Suprapubic skin (tissue), 4 donors: ENCODE results near the gene DNAJC1.

Source experiments
- CTCF ChIP-seq, 2 donors: fragments of 200-600 bp in 1 of 2; fragments of 450-650 bp in 1 of 2; sonication (generic) in 1 of 2; IDR thresholded peaks; one replicate each; pipeline ENCODE4 v1.5.1; 2016 to 2019; ENCODE audit warnings: antibody characterized with exemption in 2 of 2, mild to moderate bottlenecking in 1 of 2, moderate library complexity in 1 of 2
- POLR2A ChIP-seq, 2 donors: fragments of 450-650 bp; IDR thresholded peaks; one replicate each; pipeline ENCODE4 v1.6.1; 2017; ENCODE audit warnings: antibody characterized with exemption in 2 of 2, mild to moderate bottlenecking in 2 of 2, moderate library complexity in 2 of 2
- POLR2AphosphoS5 ChIP-seq, 3 donors: sonication (generic); formaldehyde crosslinking; IDR thresholded peaks; one replicate each; pipeline ENCODE4 v1.6.1; 2017; ENCODE audit warnings: antibody characterized with exemption in 3 of 3

DNA sequence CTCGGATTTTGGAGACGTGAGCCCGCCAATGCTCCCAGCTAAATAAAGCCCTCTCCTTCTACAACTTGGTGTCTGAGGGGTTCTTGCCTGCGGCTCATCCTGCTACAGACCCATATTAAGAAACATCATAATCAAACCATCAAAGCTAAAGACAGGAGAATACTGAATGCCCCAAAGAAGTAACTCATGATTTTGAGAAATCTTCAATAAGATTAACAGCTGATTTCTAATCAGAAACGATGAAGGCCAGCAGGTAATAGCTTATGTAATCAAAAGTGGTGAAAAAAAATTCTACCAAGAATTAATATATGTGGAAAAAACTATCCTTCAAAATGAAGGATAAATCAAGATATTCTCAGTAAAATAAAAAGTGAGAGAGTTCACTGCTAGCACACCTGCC, 130.3 kb downstream of the DNAJC1 start:
- TF ChIP-seq CTCF (IDR thresholded peaks at IDR 0.05) (no peak), POLR2AphosphoS5 (IDR thresholded peaks at IDR 0.05) (no peak), POLR2A (IDR thresholded peaks at IDR 0.05) (no peak)
